GM18907 (cell line): ENCODE results near the gene FAM120B.

Experiments used
- ATAC-seq: cut with Tn5 transposase; IDR thresholded peaks from one replicate; pipeline ENCODE4 v1.9.1; 2021; ENCODE audit warnings: mild to moderate bottlenecking, moderate library complexity; ENCODE audit not compliant: unreplicated experiment

Gene FAM120B

DNA sequence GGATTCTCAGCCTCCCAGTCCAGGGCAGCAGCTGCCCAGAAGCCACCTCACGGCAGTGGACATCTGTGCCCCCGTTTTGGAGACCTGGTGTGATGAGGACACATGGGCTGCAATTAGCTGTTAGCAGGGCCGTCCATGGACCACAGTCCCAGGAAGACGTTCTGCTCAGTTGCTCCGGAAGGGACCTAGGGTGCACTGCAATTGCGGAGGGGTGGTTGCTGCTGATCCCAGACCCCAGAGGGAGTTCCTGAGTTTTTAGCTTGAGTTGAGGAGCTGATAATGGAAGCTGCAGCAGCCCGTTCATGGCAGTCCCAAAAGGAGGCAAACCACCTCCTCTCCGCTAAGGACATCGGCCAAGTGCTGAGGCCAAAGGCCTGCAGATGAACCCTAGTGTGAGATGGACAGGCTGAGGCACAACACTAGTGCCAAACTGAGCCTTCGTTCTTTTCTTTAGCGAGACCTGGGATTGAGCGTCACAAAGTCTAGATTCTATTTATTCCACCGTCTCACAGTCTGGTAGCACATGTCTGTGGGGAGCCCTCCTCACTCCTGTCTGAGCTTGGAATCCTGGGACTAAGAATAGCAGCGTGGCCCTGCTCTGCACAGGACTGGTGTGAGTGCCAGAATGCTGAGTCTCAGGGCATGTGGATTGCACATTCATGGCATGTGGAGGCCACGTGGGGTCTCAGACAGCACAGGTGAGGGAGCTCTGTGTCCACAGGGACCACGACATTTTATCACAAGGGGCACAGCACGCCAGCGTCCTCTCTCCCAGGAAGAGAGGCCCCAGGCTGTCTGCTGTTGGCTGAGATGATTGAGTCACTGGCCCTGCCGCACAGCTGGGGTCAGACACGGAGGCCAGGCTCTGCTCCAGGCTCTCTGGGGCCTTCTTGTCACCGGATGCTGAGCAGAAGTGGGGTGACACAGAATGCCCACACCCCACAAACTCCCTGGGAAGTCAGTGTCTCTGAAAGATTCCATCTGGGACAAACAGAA is 133.1 kb downstream of the FAM120B start:
- no peak for ATAC-seq

DNA sequence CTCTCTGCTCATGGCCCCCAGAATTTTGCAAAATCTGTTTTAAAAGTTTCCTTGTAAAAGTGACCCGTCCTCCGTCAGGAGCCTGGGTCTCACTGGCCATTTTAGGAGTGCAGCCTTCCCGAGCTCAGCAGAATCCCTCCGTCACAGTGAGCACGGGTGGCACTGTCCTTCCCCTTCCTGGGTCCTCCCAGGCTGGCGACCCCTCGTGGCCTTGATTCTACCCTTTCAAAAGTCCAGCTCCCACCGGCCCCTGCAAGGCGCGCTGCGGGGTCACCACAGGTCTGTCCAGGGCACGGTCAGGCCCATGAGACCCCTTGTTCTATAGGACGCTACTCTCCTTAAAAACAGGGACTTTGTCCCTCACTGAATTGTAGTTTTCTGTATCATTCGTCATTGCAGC is 133.9 kb downstream of the FAM120B start:
- no peak for ATAC-seq

DNA sequence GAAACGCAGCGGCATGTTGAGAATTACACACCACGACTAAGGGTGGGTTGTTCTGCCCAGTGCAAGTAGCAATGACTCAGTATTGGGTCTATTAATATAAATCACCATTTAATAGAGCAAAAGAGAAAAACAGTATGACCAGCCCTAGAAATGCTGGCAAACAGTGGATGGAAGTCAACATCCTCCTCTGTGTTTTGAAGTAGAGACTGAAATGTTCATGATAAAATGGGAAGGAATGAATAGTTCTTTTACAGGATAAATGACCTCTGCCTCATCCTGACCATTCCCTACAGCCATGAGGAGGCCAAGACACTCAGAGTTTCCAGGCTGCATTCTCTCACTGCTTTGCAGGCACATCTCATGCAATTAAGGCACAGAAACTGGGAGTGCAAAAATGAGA is 134.8 kb downstream of the FAM120B start:
- ATAC-seq: no peak

DNA sequence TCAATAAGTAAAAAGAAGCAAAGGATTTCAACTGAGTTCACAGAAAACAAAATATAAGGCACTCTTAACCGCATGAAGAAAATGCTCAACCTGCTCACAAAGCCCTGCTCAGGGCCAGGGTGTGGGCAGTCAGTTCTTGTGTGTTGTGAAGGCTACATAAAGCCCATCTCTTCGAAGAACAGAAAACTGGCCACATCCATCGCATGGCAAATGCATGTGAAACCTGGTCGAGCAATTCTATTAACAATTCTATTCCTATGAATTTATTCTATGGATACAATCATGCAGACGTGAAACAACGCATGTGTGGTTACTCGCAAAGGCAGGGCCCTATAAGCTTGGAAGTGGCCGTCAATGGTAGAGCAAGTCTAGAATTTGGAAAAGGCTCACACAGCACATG is 136.0 kb downstream of the FAM120B start:
- no peak for ATAC-seq

DNA sequence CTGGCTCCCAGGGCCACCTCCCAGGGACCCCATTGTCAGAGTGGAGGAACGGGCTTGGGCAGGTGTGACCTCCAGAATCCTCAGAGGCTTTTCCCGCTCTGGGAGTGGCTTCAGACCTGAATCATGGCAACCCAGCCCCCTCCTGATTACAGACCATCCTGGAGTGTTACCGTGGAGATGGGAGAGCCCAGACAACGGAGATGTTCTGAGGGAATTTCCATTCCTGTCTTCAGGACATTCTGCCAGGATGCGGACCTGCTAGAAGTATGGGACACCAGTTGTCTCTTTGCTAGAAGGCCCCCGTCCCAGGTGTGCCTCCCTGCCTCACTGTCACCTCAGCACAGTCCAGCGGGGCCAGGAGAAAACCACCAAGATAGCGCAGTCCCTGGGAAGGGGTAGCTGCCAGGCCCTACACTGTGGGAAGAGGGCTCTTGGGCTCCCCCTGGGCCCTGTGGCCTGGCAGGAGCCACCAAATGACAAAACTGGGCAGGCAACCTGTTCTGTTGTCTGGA is 136.6 kb downstream of the FAM120B start:
- ATAC-seq: no peak

DNA sequence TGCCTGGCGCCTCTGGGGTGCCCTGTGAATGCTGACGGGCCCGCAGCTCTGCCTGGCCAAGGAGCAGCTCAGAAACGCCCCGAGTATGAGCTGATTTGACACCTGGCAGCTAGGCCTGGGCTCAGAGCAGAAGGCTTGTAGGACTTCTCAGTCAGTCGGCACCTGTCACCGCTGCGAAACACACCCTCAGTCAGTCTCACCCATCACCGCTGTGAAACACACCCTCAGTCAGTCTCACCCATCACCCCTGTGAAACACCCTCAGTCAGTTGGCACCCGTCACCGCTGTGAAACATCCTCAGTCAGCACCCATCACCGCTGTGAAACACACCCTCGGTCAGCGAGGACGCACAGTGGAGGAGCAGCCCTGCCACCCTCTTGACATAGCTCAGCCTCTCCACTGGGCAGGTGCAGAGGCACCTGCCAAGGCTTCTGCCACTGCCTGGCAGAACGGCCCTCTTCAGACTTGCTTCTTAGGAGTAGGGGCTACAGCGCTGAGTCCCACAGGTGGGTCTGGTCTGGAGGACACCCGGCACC is 137.6 kb downstream of the FAM120B start:
- ATAC-seq: no peak

DNA sequence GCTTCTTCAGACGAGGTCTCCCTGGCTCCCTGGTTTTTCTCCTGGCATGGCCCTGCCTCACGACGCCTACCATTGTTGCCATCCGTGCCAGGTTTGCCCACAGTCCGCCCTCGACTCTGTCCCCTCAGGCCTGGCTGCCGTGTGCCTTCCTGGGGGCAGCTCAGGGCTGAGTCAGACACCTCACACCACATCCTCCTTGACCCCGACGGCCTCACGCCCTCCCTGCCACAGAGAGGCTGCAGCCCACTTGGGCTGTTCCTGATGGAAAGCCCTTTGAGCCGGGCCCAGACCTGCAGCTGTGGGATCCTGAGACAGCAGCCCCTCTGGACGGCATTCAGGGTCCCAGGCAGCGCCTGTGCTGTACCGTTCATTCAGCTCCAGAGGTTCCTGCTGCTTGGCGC is 138.3 kb downstream of the FAM120B start:
- no peak for ATAC-seq

DNA sequence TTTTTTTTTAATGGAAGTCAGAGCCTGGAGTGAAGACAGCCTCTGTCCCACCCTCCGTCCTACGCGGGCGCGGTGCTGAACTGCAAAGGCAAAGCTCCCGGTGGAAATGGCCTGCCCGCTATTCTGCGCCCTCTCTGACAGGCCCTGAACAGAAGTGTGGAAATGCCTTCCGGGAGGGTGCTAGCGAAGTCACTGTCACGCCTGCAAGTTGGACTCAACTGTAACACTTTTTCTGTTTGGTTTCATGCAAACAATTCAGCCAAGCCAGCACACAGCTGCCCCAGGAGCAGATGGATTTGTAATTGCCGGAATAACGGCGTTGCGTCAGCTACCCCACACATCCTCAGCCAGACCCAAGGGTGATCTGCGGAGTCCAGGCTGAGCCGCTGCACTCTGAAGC is 138.9 kb downstream of the FAM120B start:
- ATAC-seq: no peak

DNA sequence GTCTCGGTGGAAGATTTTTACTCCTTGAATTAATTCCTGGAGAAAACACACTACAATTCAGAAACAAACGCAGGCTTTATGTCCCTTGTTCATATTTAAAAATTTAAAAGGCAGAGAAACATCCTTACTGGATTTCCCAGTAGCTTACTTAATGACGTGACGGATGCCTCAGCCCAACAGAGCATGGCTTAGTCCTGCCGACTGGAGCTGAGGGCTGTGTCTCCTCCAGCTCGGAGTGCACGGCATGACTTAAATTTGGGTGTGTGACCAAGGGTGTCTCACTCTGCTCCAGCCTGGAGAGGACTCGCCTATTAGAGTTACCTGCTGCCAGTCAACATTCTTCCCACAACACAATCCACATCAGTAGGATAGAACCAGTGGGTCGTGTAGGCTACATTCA is 139.4 kb downstream of the FAM120B start:
- no peak for ATAC-seq

DNA sequence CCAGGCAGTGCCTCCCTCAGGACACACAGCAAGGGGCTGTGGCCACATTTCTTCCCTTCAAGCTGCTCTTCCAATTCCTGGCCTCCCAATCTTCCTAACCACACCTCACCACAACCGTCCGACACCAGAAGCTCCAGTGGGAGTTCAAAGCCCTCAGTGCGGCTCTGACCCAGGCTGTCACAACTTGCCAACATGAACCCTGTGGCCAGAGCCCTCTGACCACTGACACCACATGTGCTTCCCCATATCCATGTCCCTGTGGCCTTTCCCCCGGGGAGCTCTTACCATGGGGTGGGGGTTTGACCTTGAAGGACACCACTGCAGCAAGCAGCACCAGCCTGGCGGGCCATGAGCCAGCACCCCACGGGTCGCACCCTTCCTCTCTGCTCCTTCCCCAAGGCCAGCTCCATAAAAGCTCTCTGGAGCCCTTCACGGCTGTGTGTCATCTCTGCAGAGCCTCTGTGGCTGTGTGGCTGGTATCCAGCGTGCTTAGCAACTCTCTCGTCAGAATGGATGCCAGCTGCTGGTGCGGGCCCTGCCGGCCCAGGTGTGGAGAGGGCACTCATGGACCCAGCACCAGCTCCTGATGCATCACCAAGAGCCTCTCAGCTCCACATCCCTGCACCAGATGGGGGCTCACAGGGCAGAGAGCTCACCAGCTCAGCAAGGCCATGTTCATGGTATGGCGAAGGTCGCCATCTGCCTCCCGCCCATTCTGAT is 140.4 kb downstream of the FAM120B start:
- no peak for ATAC-seq

DNA sequence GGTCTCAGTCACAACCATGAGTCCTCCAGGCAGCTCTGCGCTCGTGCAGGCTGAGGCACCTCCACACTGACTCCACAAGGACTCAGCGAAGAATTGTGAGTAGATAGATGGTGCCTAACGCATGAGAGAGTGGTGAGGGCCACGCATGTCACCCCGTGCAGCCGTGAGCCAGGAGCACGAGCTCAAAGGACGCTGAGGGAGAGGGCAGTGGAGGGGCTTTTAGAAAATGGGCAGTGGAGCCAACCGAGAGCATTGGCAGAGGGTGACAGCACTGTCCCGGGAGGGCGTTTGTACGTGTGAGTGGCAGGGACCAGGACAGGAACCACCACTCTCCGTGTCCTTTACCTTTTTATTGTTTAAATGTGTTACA is 141.0 kb downstream of the FAM120B start:
- no peak for ATAC-seq

DNA sequence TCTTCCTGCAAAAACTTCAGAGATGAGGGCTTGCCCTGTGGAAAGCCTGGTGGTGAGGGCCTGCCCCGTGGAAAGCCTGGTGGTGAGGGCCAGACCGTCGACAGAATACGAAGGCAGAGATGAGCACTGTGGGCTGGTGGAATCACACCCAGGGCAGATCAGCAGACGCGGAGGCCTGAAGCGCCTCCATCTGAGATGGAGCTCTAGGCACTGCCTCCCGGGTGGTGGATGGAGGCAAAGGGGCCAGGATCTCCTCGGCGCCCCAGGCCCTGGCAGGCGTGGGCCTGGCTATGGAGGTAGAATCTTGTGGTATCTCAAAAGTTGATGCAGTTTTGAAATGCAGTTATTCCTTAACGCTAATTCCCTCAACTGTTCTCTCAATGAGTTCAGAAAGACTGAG is 141.8 kb downstream of the FAM120B start:
- no peak for ATAC-seq

DNA sequence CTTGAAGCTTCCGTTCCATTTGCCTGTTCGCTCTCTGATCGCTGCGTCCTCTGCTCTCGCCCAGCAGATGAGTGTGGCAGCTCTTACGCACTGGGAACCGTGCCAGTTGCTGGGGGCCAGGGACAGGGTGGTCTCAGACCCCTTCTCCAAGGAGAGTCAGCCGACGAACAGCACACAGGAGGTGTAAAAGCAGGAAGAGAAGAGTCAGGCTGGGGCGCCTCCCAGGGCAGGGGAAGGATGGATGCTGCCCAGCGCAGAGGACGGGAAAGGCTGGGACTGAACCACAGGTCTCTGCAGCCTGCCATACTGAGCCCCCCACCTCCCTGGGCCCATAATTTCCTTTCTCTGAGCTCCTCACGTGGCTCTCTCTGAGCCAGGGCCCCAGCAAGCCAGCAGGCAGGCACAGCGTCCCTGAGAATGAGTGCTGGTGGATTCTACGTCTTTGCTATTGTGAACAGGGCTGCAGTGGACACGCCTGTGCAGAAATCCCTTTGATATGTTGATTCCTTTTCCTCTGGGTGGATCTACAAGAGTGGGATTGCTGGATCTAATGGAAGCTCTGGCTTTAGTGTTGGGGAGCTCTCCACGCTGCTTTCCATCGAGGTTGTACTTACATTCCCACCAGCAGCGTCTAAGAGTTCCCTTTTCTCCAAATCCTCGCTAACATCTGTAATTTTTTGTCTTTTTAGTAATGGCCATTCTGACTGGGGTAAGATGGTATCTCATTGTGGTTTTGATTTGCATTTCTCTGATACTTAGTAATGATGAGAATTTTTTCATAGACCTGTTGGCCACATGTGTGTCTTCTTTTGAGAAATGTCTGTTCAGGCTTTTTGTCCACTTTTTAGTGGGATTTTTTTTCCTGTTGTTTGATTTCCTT is 142.4 kb downstream of the FAM120B start:
- no peak for ATAC-seq

DNA sequence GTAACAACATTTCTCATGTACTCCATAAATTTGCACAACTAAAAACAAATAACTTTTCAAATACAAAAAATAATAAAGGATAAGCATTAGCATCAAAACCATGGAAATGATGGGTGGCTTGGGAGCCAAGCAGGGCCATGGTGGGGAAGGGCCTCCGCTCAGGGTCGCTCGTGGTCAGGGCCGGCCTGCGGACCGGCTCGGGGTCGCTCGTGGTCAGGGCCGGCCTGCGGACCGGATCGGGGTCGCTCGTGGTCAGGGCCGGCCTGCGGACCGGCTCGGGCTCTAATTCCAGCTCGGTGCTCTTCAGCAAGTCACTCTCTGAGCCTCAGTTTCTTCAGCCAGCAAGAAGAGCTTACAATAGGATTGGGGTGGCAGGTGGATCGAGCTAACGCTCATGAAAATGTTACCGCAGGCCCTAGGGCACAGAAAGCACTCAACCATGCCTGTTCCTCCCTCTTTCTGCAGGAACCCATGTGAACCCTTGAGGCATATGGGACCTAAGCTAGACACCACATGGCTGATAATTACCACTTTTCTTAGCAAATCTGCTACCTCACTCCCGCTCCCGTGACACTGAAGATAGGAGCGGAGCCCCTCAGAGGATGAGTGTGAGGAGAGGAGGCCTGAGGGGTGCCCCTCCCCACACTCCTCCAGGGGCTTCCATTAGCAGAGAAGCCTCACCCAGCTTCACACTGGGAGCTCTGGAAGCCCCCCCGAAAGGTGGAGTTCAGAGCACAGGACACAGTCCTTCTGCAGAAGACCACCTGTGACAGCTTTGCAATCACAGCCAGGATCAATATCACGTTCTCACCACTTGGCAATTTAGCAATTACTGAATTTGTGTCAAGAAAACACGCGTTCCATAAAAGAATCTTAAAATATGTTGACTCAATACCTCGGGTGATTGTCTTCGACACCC is 143.5 kb downstream of the FAM120B start:
- ATAC-seq: no peak

DNA sequence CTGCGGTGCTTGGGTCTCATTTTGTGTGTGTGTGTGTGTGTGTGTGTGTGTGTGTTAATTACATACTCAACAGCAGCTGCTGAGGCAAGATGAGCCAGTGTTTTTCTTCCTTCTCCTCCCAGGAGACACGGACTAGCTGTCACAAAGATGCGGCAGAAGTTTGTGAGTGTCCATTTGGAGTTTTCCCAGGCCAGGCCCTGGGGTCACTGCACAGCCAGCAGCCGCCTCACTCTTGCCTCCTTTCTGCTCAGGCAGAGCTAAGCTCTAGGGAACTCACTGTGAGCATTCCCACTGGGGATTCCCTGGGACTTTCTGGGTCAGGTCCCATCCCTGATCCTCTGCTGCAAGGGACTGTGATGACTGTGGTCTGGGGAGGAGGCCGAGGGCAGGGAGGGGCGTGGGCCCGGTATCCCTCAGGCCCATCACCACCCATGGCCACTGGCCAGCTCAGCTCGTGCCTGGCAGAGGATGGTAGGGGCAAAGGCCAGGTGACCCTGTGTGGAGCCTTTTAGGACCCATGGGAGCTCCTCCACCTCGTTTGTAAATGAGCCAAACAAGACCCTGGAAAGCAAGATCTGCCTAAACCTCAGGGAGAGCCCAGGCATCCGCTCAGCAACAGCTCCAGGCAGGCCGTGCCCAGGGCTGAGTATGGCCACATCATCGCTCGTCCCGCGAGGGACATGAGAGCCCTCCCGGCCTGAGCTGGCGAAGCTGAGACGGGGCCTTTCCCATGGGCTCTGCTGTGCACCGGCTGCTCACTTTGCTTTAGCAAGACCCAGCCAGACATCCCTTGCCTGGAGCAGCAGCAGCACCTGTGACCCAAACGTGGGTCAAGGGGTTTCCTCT is 144.6 kb downstream of the FAM120B start:
- ATAC-seq: no peak

DNA sequence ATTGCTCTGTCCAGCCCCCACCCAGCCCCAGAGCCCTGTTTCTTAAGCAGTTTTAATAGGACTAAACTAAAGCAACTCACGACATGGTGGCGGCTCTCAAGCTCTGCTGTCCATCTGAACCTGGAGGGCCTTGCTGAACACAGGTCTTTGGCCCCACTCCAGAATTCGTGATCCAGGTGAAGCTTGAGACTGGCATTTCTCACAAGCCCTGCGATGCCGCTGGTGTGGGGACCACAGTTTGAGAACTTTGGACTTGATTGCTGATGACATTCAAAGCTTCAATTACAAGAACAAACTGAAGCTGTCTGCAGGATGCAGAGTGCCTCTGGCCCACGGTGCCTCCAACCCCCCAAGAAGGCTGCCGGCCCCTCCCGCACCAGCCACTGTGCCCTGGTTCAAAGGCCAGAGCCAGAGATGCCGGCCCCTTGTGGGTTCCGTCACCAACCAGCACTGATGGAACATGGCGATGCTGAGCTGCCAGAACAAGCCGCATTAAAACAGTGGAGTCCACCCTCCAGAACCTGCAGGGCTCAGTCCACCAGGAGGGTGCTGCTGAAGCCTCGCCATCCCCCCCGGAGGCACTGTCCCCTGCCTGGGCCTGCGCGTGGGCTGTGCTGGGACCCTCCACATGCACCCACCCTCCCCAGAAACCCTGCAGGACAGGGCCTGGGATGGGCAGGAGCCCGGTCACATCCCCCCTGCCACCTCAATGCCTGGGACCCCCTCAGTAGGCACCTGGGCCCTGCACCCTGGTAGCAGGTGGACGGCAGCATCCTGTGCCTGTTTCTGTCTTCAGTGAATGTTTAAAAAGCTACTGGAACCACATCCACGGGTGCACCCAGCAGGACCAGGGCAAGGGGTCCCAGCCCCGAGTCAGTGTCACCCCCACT is 145.4 kb downstream of the FAM120B start:
- no peak for ATAC-seq

DNA sequence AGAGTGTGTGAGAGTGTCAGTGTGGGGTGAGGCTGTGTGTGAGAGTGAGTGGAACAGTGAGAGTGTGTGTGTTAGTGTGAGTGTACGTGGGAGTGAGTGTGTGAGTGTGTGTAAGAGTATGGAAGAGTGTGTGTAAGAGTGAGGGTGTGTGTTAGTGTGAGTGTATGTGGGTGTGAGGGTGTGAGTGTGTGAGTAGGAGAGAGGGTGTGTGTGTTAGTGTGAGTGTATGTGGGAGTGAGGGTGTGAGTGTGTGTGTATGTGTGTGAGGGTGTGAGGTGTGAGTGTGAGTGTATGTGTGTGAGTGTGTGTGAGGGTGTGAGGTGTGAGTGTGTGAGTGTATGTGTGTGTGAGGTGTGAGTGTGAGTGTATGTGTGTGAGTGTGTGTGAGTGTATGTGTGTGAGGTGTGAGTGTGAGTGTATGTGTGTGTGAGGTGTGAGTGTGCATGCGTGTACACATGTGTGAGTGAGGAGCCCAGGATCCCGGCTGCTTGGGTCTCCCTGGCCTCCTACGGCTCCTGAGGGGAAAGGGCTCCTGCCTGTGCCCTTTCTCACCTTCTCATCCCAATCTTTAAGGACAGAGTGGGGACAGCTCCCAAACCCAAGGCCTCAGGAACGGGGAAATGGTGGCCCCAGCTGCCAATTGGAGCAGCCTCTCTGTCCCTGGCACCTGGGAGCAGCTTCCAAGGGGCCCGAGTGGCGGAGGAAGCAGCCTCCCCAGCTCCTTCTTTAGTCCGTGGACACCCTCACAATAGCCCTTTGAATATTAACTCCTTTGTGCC is 146.4 kb downstream of the FAM120B start:
- no peak for ATAC-seq
